Naive thymus-derived CD4-positive, alpha-beta T cell (primary cell): ENCODE data around the gene MPPED2. TPM values are rescaled to one million over a fixed set of nuclear protein-coding genes. Genes with fewer than 3 reads are reported as not detected.

Experiments used
- ATAC-seq: fragments of 150-1000 bp; cut with Tn5 transposase; 2 replicates; pipeline ENCODE4 v1.10.0; 2021; ENCODE audit warnings: mild to moderate bottlenecking, moderate library complexity
- CTCF ChIA-PET: fragments of 350-600 bp; sonication (Branson Sonifier 250); formaldehyde crosslinking; loops from one replicate; lab custom pipeline; 2021; ENCODE audit warnings: antibody characterized with exemption; lab: Charles Lee
- POLR2A ChIA-PET: fragments of 350-600 bp; sonication (Branson Sonifier 250); formaldehyde crosslinking; loops from one replicate; lab custom pipeline; 2021; ENCODE audit warnings: antibody characterized with exemption, inconsistent platforms; lab: Charles Lee
- DNase-seq, 9 donors: peaks; one replicate each; pipeline versions ENCODE4 v3.0.0 to v3.0.0-alpha.2; 2020 to 2022; ENCODE audit warnings: mixed read lengths in 1 of 9
- H3K27ac ChIP-seq: one replicate; pipeline ENCODE4 v1.7.0; 2013; ENCODE audit warnings: mild to moderate bottlenecking, low read depth, low read length, moderate library complexity
- H3K27me3 ChIP-seq, 2 donors: one replicate each; pipeline ENCODE4 v1.7.0; 2013; ENCODE audit warnings: low read length in 2 of 2, mild to moderate bottlenecking in 2 of 2, moderate library complexity in 2 of 2; ENCODE audit not compliant: control insufficient read depth in 2 of 2, insufficient read depth in 2 of 2
- H3K36me3 ChIP-seq, 3 experiments: 1 replicate in 2 of 3; 2 replicates in 1 of 3; pipeline ENCODE4 v1.7.0; 2013; ENCODE audit warnings: low read length in 3 of 3, mild to moderate bottlenecking in 3 of 3, moderate library complexity in 1 of 3; ENCODE audit not compliant: insufficient read depth in 3 of 3, control insufficient read depth in 2 of 3
- H3K4me1 ChIP-seq, 2 donors: one replicate each; pipeline ENCODE4 v1.7.0; 2013; ENCODE audit warnings: low read length in 2 of 2, mild to moderate bottlenecking in 2 of 2, moderate library complexity in 1 of 2; ENCODE audit not compliant: control insufficient read depth in 2 of 2, insufficient read depth in 2 of 2
- H3K4me3 ChIP-seq: 2 replicates; pipeline ENCODE4 v1.7.0; 2013; ENCODE audit warnings: mild to moderate bottlenecking, low read length
- H3K9me3 ChIP-seq, 3 experiments: 1 replicate in 2 of 3; 2 replicates in 1 of 3; pipeline ENCODE4 v1.7.0; 2013; ENCODE audit warnings: low read length in 3 of 3; ENCODE audit not compliant: control insufficient read depth in 2 of 3
- H3K27ac Mint-ChIP-seq, 9 donors: one replicate each; pipeline ENCODE4 v1.8.0; 2020 to 2022; ENCODE audit warnings: mixed read lengths in 9 of 9, mild to moderate bottlenecking in 8 of 9, moderate library complexity in 5 of 9, inconsistent platforms in 2 of 9
- H3K27me3 Mint-ChIP-seq, 5 donors: one replicate each; pipeline ENCODE4 v1.8.0; 2021 to 2022; ENCODE audit warnings: mixed read lengths in 5 of 5, mild to moderate bottlenecking in 1 of 5
- H3K36me3 Mint-ChIP-seq, 5 donors: one replicate each; pipeline ENCODE4 v1.8.0; 2020 to 2022; ENCODE audit warnings: mixed read lengths in 5 of 5, mild to moderate bottlenecking in 3 of 5, inconsistent platforms in 1 of 5
- H3K4me1 Mint-ChIP-seq, 7 donors: one replicate each; pipeline ENCODE4 v1.8.0; 2020 to 2022; ENCODE audit warnings: mixed read lengths in 7 of 7, mild to moderate bottlenecking in 3 of 7, inconsistent platforms in 1 of 7
- H3K4me3 Mint-ChIP-seq, 10 donors: one replicate each; pipeline ENCODE4 v1.8.0; 2020 to 2022; ENCODE audit warnings: mild to moderate bottlenecking in 10 of 10, mixed read lengths in 10 of 10, moderate library complexity in 6 of 10, inconsistent platforms in 2 of 10
- H3K9me3 Mint-ChIP-seq, 11 donors: one replicate each; pipeline ENCODE4 v1.8.0; 2020 to 2022; ENCODE audit warnings: mixed read lengths in 11 of 11, mild to moderate bottlenecking in 4 of 11, inconsistent platforms in 1 of 11, moderate library complexity in 1 of 11
- intact Hi-C, 2 donors: fragments of 100-400 bp; cut with micrococcal nuclease; formaldehyde crosslinking; loops; one replicate each; pipeline ENCODE4 v1.15.1; 2023
- polyA plus RNA-seq, 2 donors: library from polyadenylated mRNA; unstranded; fragments of 300-500 nt; fragmentation: Illumina TruSeq; gene quantifications; one replicate each; pipeline ENCODE4 v1.2.3, GENCODE V29; 2021
- total RNA-seq, 6 experiments: library from RNA in 5 of 6; stranded (reverse) in 5 of 6; gene quantifications; 1 replicate in 5 of 6; 2 replicates in 1 of 6; pipeline ENCODE4 v1.2.3 and lab custom pipeline; 2021 to 2026

Gene MPPED2
- total and polyA plus RNA-seq, 7 experiments from 2014 or later = 0.09 to 3.5 (median 1.3) TPM; not detected in 2

GRCh38 chr11:30522536-30523243, 63.5 kb downstream of the MPPED2 start:
- Mint-ChIP-seq H3K36me3 (no peaks in the 10 kb centered on the region), H3K4me1 (peaks cover 0 to 2% (median 0%) of the 10 kb centered on the region in 7 donors), H3K4me3 (no peak overlapping the region), H3K27ac (no peak overlapping the region), H3K27me3 (peaks cover 0 to 6% (median 0%) of the 10 kb centered on the region in 5 donors), H3K9me3 (peaks cover 0 to 2% (median 0%) of the 10 kb centered on the region in 11 donors)
- H3K36me3 ChIP-seq = no peaks in the 10 kb centered on the region
- no peaks in the 10 kb centered on the region for H3K9me3 ChIP-seq
- DNase-seq (no peak), ATAC-seq (no peak)
- POLR2A ChIA-PET = no interaction called here
- no peaks in the 10 kb centered on the region for H3K27me3 ChIP-seq
- H3K4me3 ChIP-seq = no peak overlapping the region
- CTCF ChIA-PET = no interaction called here
- H3K27ac ChIP-seq = no peak overlapping the region
- intact Hi-C loops = no loop called here
- H3K4me1 ChIP-seq = no peaks in the 10 kb centered on the region

- POLR2A ChIA-PET = no interaction called here
- Mint-ChIP-seq H3K36me3 (no peaks in the 10 kb centered on the region), H3K4me3 (no peak overlapping the region), H3K9me3 (peaks cover 0 to 2% (median 0%) of the 10 kb centered on the region in 11 donors), H3K27ac (no peak overlapping the region), H3K27me3 (peaks cover 0 to 6% (median 2%) of the 10 kb centered on the region in 5 donors), H3K4me1 (peaks cover 0 to 2% (median 0%) of the 10 kb centered on the region in 7 donors)
- no peak overlapping the region for H3K27ac ChIP-seq
- H3K9me3 ChIP-seq = no peaks in the 10 kb centered on the region
- DNase-seq = no peak
- ATAC-seq = no peak
- H3K4me1 ChIP-seq = no peaks in the 10 kb centered on the region
- no peaks in the 10 kb centered on the region for H3K27me3 ChIP-seq
- intact Hi-C loops = no loop called here
- no peaks in the 10 kb centered on the region for H3K36me3 ChIP-seq
- H3K4me3 ChIP-seq = no peak overlapping the region
- CTCF ChIA-PET = interaction anchor here (0.7 kb wide), 1 partner anchor 493 kb away, joined by 3 read pairs; no protein-coding TSS in a partner anchor
These were observed 64.7 kb downstream of the MPPED2 start for GRCh38 chr11:30521297-30522071.

GRCh38 chr11:30513087-30513486, 73.1 kb downstream of the MPPED2 start:
- Histone ChIP-seq H3K9me3 (no peaks in the 10 kb centered on the region), H3K36me3 (no peaks in the 10 kb centered on the region), H3K27me3 (no peaks in the 10 kb centered on the region), H3K4me3 (no peak overlapping the region), H3K4me1 (no peaks in the 10 kb centered on the region), H3K27ac (no peak overlapping the region)
- Mint-ChIP-seq H3K9me3 (peaks cover 0 to 5% (median 0%) of the 10 kb centered on the region in 11 donors), H3K27me3 (peaks cover 0 to 10% (median 0%) of the 10 kb centered on the region in 5 donors), H3K4me1 (peaks cover 0 to 7% (median 0%) of the 10 kb centered on the region in 7 donors), H3K27ac (no peak overlapping the region), H3K36me3 (no peaks in the 10 kb centered on the region), H3K4me3 (no peak overlapping the region)
- ChIA-PET POLR2A (no interaction called here), CTCF (no interaction called here)
- intact Hi-C loops = no loop called here
- ATAC-seq (no peak), DNase-seq (no peak)

- DNase-seq = no peak
- H3K4me3 ChIP-seq = no peak overlapping the region
- ChIA-PET POLR2A (no interaction called here), CTCF (no interaction called here)
- no peaks in the 10 kb centered on the region for H3K9me3 ChIP-seq
- Mint-ChIP-seq H3K27me3 (peaks cover 0 to 7% (median 0%) of the 10 kb centered on the region in 5 donors), H3K4me1 (peaks cover 0 to 7% (median 0%) of the 10 kb centered on the region in 7 donors), H3K27ac (no peak overlapping the region), H3K4me3 (no peak overlapping the region), H3K9me3 (peaks cover 0 to 5% (median 0%) of the 10 kb centered on the region in 11 donors), H3K36me3 (no peaks in the 10 kb centered on the region)
- no peak for ATAC-seq
- intact Hi-C loops = no loop called here
- H3K36me3 ChIP-seq = no peaks in the 10 kb centered on the region
- H3K4me1 ChIP-seq = no peaks in the 10 kb centered on the region
- no peak overlapping the region for H3K27ac ChIP-seq
- H3K27me3 ChIP-seq = no peaks in the 10 kb centered on the region
These were observed 74.7 kb downstream of the MPPED2 start for GRCh38 chr11:30511408-30511807.

GRCh38 chr11:30510750-30511149, 75.4 kb downstream of the MPPED2 start:
- Mint-ChIP-seq H3K27me3 (peaks cover 0 to 7% (median 0%) of the 10 kb centered on the region in 5 donors), H3K36me3 (no peaks in the 10 kb centered on the region), H3K4me3 (peak overlapping the region in 1 of 10 donors; percentile 19), H3K27ac (no peak overlapping the region), H3K9me3 (peaks cover 0 to 5% (median 0%) of the 10 kb centered on the region in 11 donors), H3K4me1 (peaks cover 0 to 7% (median 0%) of the 10 kb centered on the region in 7 donors)
- no peak for ATAC-seq
- intact Hi-C loops = no loop called here
- Histone ChIP-seq H3K9me3 (no peaks in the 10 kb centered on the region), H3K4me1 (no peaks in the 10 kb centered on the region), H3K36me3 (no peaks in the 10 kb centered on the region), H3K4me3 (no peak overlapping the region), H3K27ac (no peak overlapping the region), H3K27me3 (no peaks in the 10 kb centered on the region)
- ChIA-PET POLR2A (no interaction called here), CTCF (interaction anchor here (0.6 kb wide), 1 partner anchor 800 kb away, joined by 4 read pairs; no protein-coding TSS in a partner anchor)
- DNase-seq = no peak

GRCh38 chr11:30509364-30509763, 76.8 kb downstream of the MPPED2 start:
- Histone ChIP-seq H3K9me3 (no peaks in the 10 kb centered on the region), H3K27ac (no peak overlapping the region), H3K4me1 (no peaks in the 10 kb centered on the region), H3K27me3 (no peaks in the 10 kb centered on the region), H3K4me3 (no peak overlapping the region), H3K36me3 (no peaks in the 10 kb centered on the region)
- ChIA-PET POLR2A (no interaction called here), CTCF (no interaction called here)
- peaks cover 0 to 14% (median 0%) of the 10 kb centered on the region in 5 donors for H3K27me3 Mint-ChIP-seq
- H3K4me3 Mint-ChIP-seq = no peak overlapping the region
- no peak for ATAC-seq
- peaks cover 0 to 7% (median 0%) of the 10 kb centered on the region in 7 donors for H3K4me1 Mint-ChIP-seq
- H3K27ac Mint-ChIP-seq = no peak overlapping the region
- H3K9me3 Mint-ChIP-seq = peaks cover 0 to 5% (median 0%) of the 10 kb centered on the region in 11 donors
- no peaks in the 10 kb centered on the region for H3K36me3 Mint-ChIP-seq
- no peak for DNase-seq
- intact Hi-C loops = no loop called here
